ENCODE measurements around the gene LRCH3.
A peak's percentile ranks its signal among the peaks of the same experiment; 100 is the strongest.

LRCH3 gene

DNA sequence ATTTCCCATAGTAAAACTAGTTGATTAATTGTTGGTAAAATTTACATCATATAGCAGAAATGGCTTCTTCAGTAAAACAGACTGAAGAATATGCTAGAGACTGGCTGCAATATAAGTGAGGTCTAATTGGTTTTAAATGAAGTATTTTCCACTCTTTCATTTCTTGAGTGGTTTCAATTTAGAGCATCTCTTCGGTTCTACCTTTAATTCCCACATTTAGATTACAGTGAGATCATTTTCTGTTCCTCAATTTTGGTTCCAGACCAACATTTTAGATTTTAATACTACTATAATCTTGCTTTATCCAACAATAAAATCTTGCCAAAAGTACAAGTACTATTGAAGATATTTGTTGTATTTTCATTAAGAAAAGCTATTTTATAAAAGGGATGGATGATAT is 1.0 kb upstream of the LRCH3 start:
- DNase-seq (ENCODE audit: low read depth) = no peak
- TF ChIP-seq, protein P1, sequence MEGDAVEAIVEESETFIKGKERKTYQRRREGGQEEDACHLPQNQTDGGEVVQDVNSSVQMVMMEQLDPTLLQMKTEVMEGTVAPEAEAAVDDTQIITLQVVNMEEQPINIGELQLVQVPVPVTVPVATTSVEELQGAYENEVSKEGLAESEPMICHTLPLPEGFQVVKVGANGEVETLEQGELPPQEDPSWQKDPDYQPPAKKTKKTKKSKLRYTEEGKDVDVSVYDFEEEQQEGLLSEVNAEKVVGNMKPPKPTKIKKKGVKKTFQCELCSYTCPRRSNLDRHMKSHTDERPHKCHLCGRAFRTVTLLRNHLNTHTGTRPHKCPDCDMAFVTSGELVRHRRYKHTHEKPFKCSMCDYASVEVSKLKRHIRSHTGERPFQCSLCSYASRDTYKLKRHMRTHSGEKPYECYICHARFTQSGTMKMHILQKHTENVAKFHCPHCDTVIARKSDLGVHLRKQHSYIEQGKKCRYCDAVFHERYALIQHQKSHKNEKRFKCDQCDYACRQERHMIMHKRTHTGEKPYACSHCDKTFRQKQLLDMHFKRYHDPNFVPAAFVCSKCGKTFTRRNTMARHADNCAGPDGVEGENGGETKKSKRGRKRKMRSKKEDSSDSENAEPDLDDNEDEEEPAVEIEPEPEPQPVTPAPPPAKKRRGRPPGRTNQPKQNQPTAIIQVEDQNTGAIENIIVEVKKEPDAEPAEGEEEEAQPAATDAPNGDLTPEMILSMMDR (conservative IDR thresholded peaks at IDR 0.05; ENCODE audit: low read depth, low read length) = no peak
- no peak overlapping the region for H3K4me3 ChIP-seq (ENCODE audit: low read depth, low read length)

DNA sequence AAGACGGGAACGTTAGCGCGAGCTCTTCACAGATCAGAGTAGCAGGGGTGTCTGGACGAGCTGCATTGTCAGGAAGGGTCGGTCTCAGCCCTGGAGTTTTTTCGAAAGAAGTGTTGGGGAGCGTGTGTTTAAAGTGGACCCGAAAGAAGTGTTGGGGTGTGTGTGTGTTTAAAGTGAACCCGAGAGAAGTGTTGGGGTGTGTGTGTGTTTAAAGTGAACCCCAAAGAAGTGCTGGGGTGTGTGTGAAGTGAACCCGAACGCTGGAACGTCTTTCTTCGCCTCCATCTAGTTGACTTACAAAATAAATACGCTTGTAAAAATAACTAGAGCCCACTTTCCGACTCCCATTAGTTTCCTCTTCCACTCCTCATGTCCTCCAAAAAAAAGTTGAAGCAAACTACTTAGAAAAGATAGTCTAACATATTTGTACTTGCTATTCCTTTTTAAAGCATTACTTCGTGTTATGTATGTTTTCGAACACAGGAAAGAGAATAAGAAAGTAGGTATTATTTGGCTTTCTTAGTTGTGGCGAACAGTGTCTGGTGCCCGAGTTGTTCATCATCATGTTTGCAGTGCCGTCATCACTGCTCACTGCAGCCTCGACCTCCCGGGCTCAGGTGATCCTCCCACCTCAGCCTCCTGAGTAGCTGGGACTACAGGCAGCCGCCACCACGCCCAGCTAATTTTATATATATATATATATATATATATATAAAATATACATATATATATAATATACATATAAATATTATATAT is 1.0 kb downstream of the LRCH3 start:
- TF ChIP-seq, protein P1 (conservative IDR thresholded peaks at IDR 0.05; ENCODE audit: low read depth, low read length) = no peak
- DNase-seq (ENCODE audit: low read depth) = peak; percentile 62

DNA sequence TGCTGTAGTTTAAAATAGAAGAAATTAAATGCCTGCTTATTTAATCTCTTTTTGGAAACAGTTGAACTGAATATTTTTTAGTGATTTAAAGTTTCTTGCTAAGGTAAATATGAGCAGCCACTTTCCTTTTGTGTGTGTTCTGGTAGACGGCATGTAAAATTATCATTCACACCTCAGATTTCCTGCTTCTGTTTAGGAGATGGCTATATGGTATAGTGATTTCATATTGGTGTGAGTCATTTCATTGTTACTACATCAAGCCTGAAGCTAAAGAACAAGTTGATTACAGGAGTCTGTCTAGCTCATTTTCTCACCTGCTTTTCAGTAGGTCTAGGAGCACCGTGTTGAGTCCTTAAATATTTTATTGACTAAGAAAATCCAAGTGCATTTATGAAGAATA is 2.2 kb downstream of the LRCH3 start:
- TF ChIP-seq, protein P1 (conservative IDR thresholded peaks at IDR 0.05; ENCODE audit: low read depth, low read length) = no peak
- no peak overlapping the region for H3K4me3 ChIP-seq (ENCODE audit: low read depth, low read length)
- peak; percentile 56 for DNase-seq (ENCODE audit: low read depth)

More for the DNA sequence above, 1.0 kb downstream of the LRCH3 start:
- peak overlapping the region; percentile 95 for H3K4me3 ChIP-seq (ENCODE audit: low read depth, low read length)

DNA sequence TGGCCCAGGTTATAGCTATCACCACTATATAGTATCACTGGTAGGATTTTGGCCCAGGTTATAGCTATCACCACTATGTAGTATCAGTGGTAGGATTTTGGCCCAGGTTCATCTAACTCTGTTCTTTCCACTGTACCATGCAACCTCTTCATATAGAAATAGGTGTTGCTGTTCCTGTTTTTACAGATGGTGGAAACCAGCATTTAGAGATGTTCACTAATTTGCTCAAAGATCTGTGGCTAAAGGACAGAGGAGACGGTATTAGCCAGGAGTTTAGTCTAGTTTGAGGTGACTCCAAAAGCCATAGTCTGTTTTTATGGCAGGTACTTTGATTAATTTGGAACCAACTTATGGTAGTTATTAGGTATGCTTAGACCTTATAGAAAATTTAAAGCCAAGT is 3.1 kb downstream of the LRCH3 start:
- no peak overlapping the region for H3K4me3 ChIP-seq (ENCODE audit: low read depth, low read length)
- no peak for DNase-seq (ENCODE audit: low read depth)
- TF ChIP-seq, protein P1 (conservative IDR thresholded peaks at IDR 0.05; ENCODE audit: low read depth, low read length) = no peak

- peak; percentile 69 for DNase-seq (ENCODE audit: low read depth)
- TF ChIP-seq, protein P1 (conservative IDR thresholded peaks at IDR 0.05; ENCODE audit: low read depth, low read length) = no peak
These were observed 4.1 kb downstream of the LRCH3 start for GRCh38 chr3:197795200-197795599.

GRCh38 chr3:197796087-197796486 is 5.0 kb downstream of the LRCH3 start:
- DNase-seq (ENCODE audit: low read depth) = no peak
- TF ChIP-seq, protein P1 (conservative IDR thresholded peaks at IDR 0.05; ENCODE audit: low read depth, low read length) = no peak
- H3K4me3 ChIP-seq (ENCODE audit: low read depth, low read length) = no peak overlapping the region

More at GRCh38 chr3:197795200-197795599, 4.1 kb downstream of the LRCH3 start:
- no peak overlapping the region for H3K4me3 ChIP-seq (ENCODE audit: low read depth, low read length)

DNA sequence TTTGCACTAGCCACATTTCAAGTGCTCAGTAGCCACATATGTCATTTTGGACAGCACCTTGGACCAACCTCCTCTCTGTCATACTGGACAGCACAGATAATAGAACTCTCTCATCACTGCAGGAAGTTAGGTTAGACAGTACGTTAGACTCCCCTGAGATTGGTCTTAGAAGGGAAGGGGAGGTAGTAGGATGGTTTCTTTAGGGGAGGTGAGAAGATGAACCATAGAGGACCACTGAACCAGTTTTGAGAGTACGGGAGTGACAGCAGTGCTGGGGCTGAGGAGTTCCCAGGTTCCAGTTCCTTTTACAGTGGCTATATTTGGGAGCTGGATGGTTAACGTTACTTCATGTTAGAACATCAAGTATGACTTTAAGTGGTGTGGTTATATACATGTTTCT is 7.8 kb downstream of the LRCH3 start:
- no peak for DNase-seq (ENCODE audit: low read depth)
- no peak overlapping the region for H3K4me3 ChIP-seq (ENCODE audit: low read depth, low read length)
- TF ChIP-seq, protein P1 (conservative IDR thresholded peaks at IDR 0.05; ENCODE audit: low read depth, low read length) = no peak

Measured in choroid plexus epithelial cell (primary cell).